ENCODE measurements around the gene SDK1. TPM values are rescaled to one million over a fixed set of nuclear protein-coding genes. Genes with fewer than 3 reads are reported as not detected.

The SDK1 gene
- total and polyA plus RNA-seq, 2 donors (not counting 3 experiments of a cell fraction or from before 2014, with no cell fraction given), result 1.6 to 3.9 TPM

GRCh38 chr7:3544202-3544601 lies 243.2 kb downstream of the SDK1 start:
- no TSS peak for BruUV-seq (replicated peaks)
- H3K4me1 ChIP-seq (ENCODE audit: control insufficient read depth, extremely low read depth, insufficient read depth, low read length), result peaks cover 3% of the 10 kb centered on the region
- TF ChIP-seq MAX (IDR thresholded peaks at IDR 0.05; ENCODE audit: insufficient read depth, insufficient read length) (no peak), POLR2A (IDR thresholded peaks at IDR 0.05; ENCODE audit: low read depth, low read length) (no peak), POLR2AphosphoS5 (IDR thresholded peaks at IDR 0.05; ENCODE audit: insufficient read depth, low read depth, low read length) (no peak), CTCF (IDR thresholded peaks at IDR 0.05; ENCODE audit: extremely low read depth in 1 of 2, insufficient read depth in 1 of 2, low read depth in 1 of 2, low read length in 2 of 2) (no peak), MYC (IDR thresholded peaks at IDR 0.05; ENCODE audit: low read depth, low read length) (no peak), EZH2 (IDR thresholded peaks at IDR 0.05; ENCODE audit: borderline replicate concordance, low read depth, low read length, severe bottlenecking) (no peak), FOS (IDR thresholded peaks at IDR 0.05; ENCODE audit: borderline replicate concordance, insufficient read depth, low read length) (no peak), GATA2 (IDR thresholded peaks at IDR 0.05; ENCODE audit: insufficient read depth, insufficient read length, low read depth, low read length) (no peak), JUN (IDR thresholded peaks at IDR 0.05; ENCODE audit: borderline replicate concordance, insufficient read depth, insufficient read length, low read depth) (no peak)
- no peak overlapping the region for H2AFZ ChIP-seq (ENCODE audit: low read depth, low read length)
- H3K9me1 ChIP-seq (replicated peaks; ENCODE audit: control insufficient read depth, extremely low read depth, insufficient read depth, low read length), result no peaks in the 10 kb centered on the region
- intact Hi-C loops (cut with micrococcal nuclease) (no loop called here), dilution Hi-C loops (cut with MboI; ENCODE audit: extremely low pct_ligation_motif_present, low sequenced_read_pairs) (no loop called here)
- no peak for FAIRE-seq
- H3K79me2 ChIP-seq (ENCODE audit: control insufficient read depth, insufficient read depth, low read length), result no peaks in the 10 kb centered on the region
- no peak overlapping the region for H3K4me2 ChIP-seq (ENCODE audit: insufficient read depth, low read length)
- no peak overlapping the region for H3K9ac ChIP-seq (replicated peaks; ENCODE audit: extremely low read depth, insufficient read depth, low read length)
- ChIA-PET CTCF (no interaction called here), POLR2A (no interaction called here)
- H4K20me1 ChIP-seq (replicated peaks; ENCODE audit: control insufficient read depth, extremely low read depth, insufficient read depth, low read length), result no peaks in the 10 kb centered on the region
- H3K27me3 ChIP-seq (ENCODE audit: control insufficient read depth in 2 of 2, insufficient read depth in 2 of 2, low read length in 2 of 2), result no peaks in the 10 kb centered on the region
- no peak overlapping the region for H3K4me3 ChIP-seq (replicated peaks in 1 of 3; ENCODE audit: insufficient read depth in 1 of 3, low read depth in 1 of 3, low read length in 3 of 3)
- no peak for DNase-seq (ENCODE audit: low read depth, low spot score)
- no peaks in the 10 kb centered on the region for H3K36me3 ChIP-seq (ENCODE audit: control insufficient read depth in 2 of 2, extremely low read depth in 1 of 2, insufficient read depth in 2 of 2, low read length in 2 of 2)
- H3K9me3 ChIP-seq (replicated peaks; ENCODE audit: control insufficient read depth, insufficient read depth, low read length), result no peaks in the 10 kb centered on the region
- no peak overlapping the region for H3K27ac ChIP-seq (ENCODE audit: insufficient read depth, low read depth, low read length)

All from endothelial cell of umbilical vein (primary cell).